ENCODE measurements around the gene MGST2.

DNA sequence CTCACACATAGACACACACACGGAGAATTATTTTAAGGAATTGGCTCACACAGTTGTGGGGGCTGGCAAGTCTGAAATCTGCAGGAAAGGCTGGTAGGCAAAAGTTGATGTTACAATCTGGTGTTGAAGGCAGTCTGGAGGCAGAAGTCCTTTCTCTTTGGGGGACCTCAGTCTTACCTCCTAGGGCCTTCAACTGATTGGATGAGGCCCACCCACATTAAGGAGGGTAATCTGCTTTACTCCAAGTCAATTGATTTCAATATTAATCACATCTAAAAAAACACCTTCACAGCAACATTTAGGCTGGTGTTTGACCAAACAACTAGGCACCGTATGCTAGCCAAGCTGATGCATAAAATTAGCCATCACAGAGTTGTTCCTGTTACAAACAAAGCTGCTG, 10.7 kb downstream of the MGST2 start:
- TF ChIP-seq, protein P1, sequence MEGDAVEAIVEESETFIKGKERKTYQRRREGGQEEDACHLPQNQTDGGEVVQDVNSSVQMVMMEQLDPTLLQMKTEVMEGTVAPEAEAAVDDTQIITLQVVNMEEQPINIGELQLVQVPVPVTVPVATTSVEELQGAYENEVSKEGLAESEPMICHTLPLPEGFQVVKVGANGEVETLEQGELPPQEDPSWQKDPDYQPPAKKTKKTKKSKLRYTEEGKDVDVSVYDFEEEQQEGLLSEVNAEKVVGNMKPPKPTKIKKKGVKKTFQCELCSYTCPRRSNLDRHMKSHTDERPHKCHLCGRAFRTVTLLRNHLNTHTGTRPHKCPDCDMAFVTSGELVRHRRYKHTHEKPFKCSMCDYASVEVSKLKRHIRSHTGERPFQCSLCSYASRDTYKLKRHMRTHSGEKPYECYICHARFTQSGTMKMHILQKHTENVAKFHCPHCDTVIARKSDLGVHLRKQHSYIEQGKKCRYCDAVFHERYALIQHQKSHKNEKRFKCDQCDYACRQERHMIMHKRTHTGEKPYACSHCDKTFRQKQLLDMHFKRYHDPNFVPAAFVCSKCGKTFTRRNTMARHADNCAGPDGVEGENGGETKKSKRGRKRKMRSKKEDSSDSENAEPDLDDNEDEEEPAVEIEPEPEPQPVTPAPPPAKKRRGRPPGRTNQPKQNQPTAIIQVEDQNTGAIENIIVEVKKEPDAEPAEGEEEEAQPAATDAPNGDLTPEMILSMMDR (IDR thresholded peaks at IDR 0.05; ENCODE audit: low read depth, low read length, poor library complexity, severe bottlenecking) = no peak
- no peak for TF ChIP-seq EZH2phosphoT487 (IDR thresholded peaks at IDR 0.05; ENCODE audit: borderline replicate concordance, low read length)

All from DOHH2 (cell line).